Neural progenitor cell (in vitro differentiated cells): Measurements from ENCODE around the gene ERBB3. TPM values are rescaled to one million over a fixed set of nuclear protein-coding genes. Genes with fewer than 3 reads are reported as not detected.
A peak's percentile ranks its signal among the peaks of the same experiment; 100 is the strongest.

Source experiments
- DNase-seq: peaks from one replicate; pipeline ENCODE4 v3.0.0-alpha.2; 2016; ENCODE audit warnings: low spot score
- H2AFZ ChIP-seq: fragments of 200-600 bp; sonication (generic); replicated peaks from 2 replicates; pipeline ENCODE4 v1.6.1; 2016; ENCODE audit warnings: antibody characterized with exemption
- H3F3A ChIP-seq: fragments of 200-600 bp; sonication (generic); 2 replicates; pipeline ENCODE4 v1.6.1; 2016; ENCODE audit warnings: antibody characterized with exemption, low read depth
- H3K27ac ChIP-seq: fragments of 200-600 bp; sonication (generic); 2 replicates; pipeline ENCODE4 v1.5.1; 2016; ENCODE audit warnings: mild to moderate bottlenecking
- H3K27me3 ChIP-seq: fragments of 200-600 bp; sonication (generic); 2 replicates; pipeline ENCODE4 v1.6.1; 2016; ENCODE audit warnings: mild to moderate bottlenecking, moderate library complexity
- H3K36me3 ChIP-seq: fragments of 200-600 bp; sonication (generic); 2 replicates; pipeline ENCODE4 v1.5.1; 2016
- H3K4me1 ChIP-seq: fragments of 200-600 bp; sonication (generic); 2 replicates; pipeline ENCODE4 v1.6.1; 2016; ENCODE audit warnings: mixed run types
- H3K4me2 ChIP-seq: fragments of 200-600 bp; sonication (generic); 2 replicates; pipeline ENCODE4 v1.6.1; 2016
- H3K4me3 ChIP-seq: fragments of 200-600 bp; sonication (generic); 2 replicates; pipeline ENCODE4 v1.5.1; 2016
- H3K79me2 ChIP-seq: fragments of 200-600 bp; sonication (generic); 2 replicates; pipeline ENCODE4 v1.6.1; 2016; ENCODE audit warnings: low read depth
- H3K9ac ChIP-seq: fragments of 200-600 bp; sonication (generic); 2 replicates; pipeline ENCODE4 v1.6.1; 2016
- H3K9me3 ChIP-seq: fragments of 200-600 bp; sonication (generic); 2 replicates; pipeline ENCODE4 v1.5.1; 2016; ENCODE audit warnings: low read depth
- H4K20me1 ChIP-seq: fragments of 200-600 bp; sonication (generic); 2 replicates; pipeline ENCODE4 v1.6.1; 2016; ENCODE audit warnings: low read depth
- H3K27ac Mint-ChIP-seq: 3 replicates; pipeline ENCODE4 v1.8.0; 2021; ENCODE audit warnings: mixed read lengths
- H3K27me3 Mint-ChIP-seq: 2 replicates; pipeline ENCODE4 v1.8.0; 2022; ENCODE audit warnings: low read depth, mild to moderate bottlenecking, inconsistent platforms, moderate library complexity, mixed read lengths; ENCODE audit not compliant: insufficient read depth
- H3K36me3 Mint-ChIP-seq: 3 replicates; pipeline ENCODE4 v1.8.0; 2021; ENCODE audit warnings: mixed read lengths
- H3K4me1 Mint-ChIP-seq: 3 replicates; pipeline ENCODE4 v1.8.0; 2021; ENCODE audit warnings: mixed read lengths
- H3K4me3 Mint-ChIP-seq: 3 replicates; pipeline ENCODE4 v1.8.0; 2021; ENCODE audit warnings: mild to moderate bottlenecking, moderate library complexity, mixed read lengths
- H3K9me3 Mint-ChIP-seq: 3 replicates; pipeline ENCODE4 v1.8.0; 2020; ENCODE audit warnings: mixed read lengths
- CTCF ChIP-seq: fragments of 200-600 bp; sonication (generic); IDR thresholded peaks from 2 replicates; pipeline ENCODE4 v1.5.1; 2017; ENCODE audit warnings: antibody characterized with exemption, mild to moderate bottlenecking
- EZH2 ChIP-seq: fragments of 200-600 bp; sonication (generic); IDR thresholded peaks from 2 replicates; pipeline ENCODE4 v1.6.1; 2017; ENCODE audit warnings: antibody characterized with exemption, mild to moderate bottlenecking, moderate library complexity
- EZH2phosphoT487 ChIP-seq: fragments of 200-600 bp; sonication (generic); IDR thresholded peaks from 2 replicates; pipeline ENCODE4 v1.6.1; 2017; ENCODE audit warnings: antibody characterized with exemption
- total RNA-seq: library from RNA; depleted of rRNA; stranded (reverse); fragments of >200 nt; gene quantifications from 2 replicates; pipeline ENCODE4 v1.2.3, GENCODE V29; 2015; ENCODE audit warnings: low replicate concordance

The ERBB3 gene
- total RNA-seq, 1 donor from 2014 or later, result 8.8 TPM

GRCh38 chr12:56105609-56105902 is 25.6 kb downstream of the ERBB3 start:
- H3K4me1 ChIP-seq, result peaks cover 11% of the 10 kb centered on the region
- TF ChIP-seq CTCF (no peak), EZH2phosphoT487 (no peak), EZH2 (no peak)
- peak overlapping the region; percentile 97 for H3K4me2 ChIP-seq
- H3K36me3 Mint-ChIP-seq, result peaks cover 16% of the 10 kb centered on the region
- H3K9me3 ChIP-seq, result no peaks in the 10 kb centered on the region
- peak overlapping the region; percentile 93 for H3K4me3 Mint-ChIP-seq
- H3K9me3 Mint-ChIP-seq, result no peaks in the 10 kb centered on the region
- H3K36me3 ChIP-seq, result peaks cover 16% of the 10 kb centered on the region
- H2AFZ ChIP-seq, result no peak overlapping the region
- no peak for DNase-seq
- no peak overlapping the region for H3K27ac Mint-ChIP-seq
- H3K79me2 ChIP-seq, result peaks cover 46% of the 10 kb centered on the region
- H3F3A ChIP-seq, result peaks cover 22% of the 10 kb centered on the region
- H3K4me1 Mint-ChIP-seq, result peaks cover 24% of the 10 kb centered on the region
- H4K20me1 ChIP-seq, result peaks cover 30% of the 10 kb centered on the region
- no peaks in the 10 kb centered on the region for H3K27me3 ChIP-seq
- H3K27ac ChIP-seq, result no peak overlapping the region
- H3K4me3 ChIP-seq, result peak overlapping the region; percentile 83
- H3K27me3 Mint-ChIP-seq, result peaks cover 2% of the 10 kb centered on the region
- peak overlapping the region; percentile 89 for H3K9ac ChIP-seq

- DNase-seq, result no peak
- H3K4me3 ChIP-seq, result no peak overlapping the region
- no peak overlapping the region for H3K27ac ChIP-seq
- peaks cover 30% of the 10 kb centered on the region for H4K20me1 ChIP-seq
- H3K36me3 Mint-ChIP-seq, result peaks cover 28% of the 10 kb centered on the region
- no peaks in the 10 kb centered on the region for H3K27me3 ChIP-seq
- peaks cover 11% of the 10 kb centered on the region for H3K4me1 ChIP-seq
- no peak overlapping the region for H2AFZ ChIP-seq
- H3K27ac Mint-ChIP-seq, result no peak overlapping the region
- H3K4me2 ChIP-seq, result no peak overlapping the region
- H3F3A ChIP-seq, result peaks cover 37% of the 10 kb centered on the region
- H3K9me3 ChIP-seq, result no peaks in the 10 kb centered on the region
- no peak for TF ChIP-seq EZH2
- TF ChIP-seq EZH2phosphoT487, result no peak
- no peak for TF ChIP-seq CTCF
- no peak overlapping the region for H3K4me3 Mint-ChIP-seq
- H3K4me1 Mint-ChIP-seq, result peaks cover 24% of the 10 kb centered on the region
- peaks cover 24% of the 10 kb centered on the region for H3K36me3 ChIP-seq
- H3K9ac ChIP-seq, result no peak overlapping the region
- H3K27me3 Mint-ChIP-seq, result peaks cover 2% of the 10 kb centered on the region
- no peaks in the 10 kb centered on the region for H3K9me3 Mint-ChIP-seq
- H3K79me2 ChIP-seq, result peaks cover 46% of the 10 kb centered on the region
Observed at GRCh38 chr12:56107242-56107641, 27.3 kb downstream of the ERBB3 start.

GRCh38 chr12:56110571-56110970 is 30.6 kb downstream of the ERBB3 start:
- Histone ChIP-seq H3K4me1 (peaks cover 7% of the 10 kb centered on the region), H3K27me3 (no peaks in the 10 kb centered on the region), H2AFZ (no peak overlapping the region), H3K36me3 (peaks cover 24% of the 10 kb centered on the region), H3F3A (peaks cover 55% of the 10 kb centered on the region), H3K4me3 (no peak overlapping the region), H4K20me1 (peaks cover 21% of the 10 kb centered on the region), H3K79me2 (peaks cover 26% of the 10 kb centered on the region), H3K27ac (no peak overlapping the region), H3K9ac (no peak overlapping the region), H3K4me2 (no peak overlapping the region), H3K9me3 (no peaks in the 10 kb centered on the region)
- Mint-ChIP-seq H3K27ac (no peak overlapping the region), H3K4me3 (no peak overlapping the region), H3K36me3 (peaks cover 47% of the 10 kb centered on the region), H3K4me1 (peaks cover 11% of the 10 kb centered on the region), H3K27me3 (no peaks in the 10 kb centered on the region), H3K9me3 (no peaks in the 10 kb centered on the region)
- DNase-seq, result no peak
- no peak for TF ChIP-seq CTCF
- TF ChIP-seq EZH2, result no peak
- no peak for TF ChIP-seq EZH2phosphoT487

- DNase-seq, result no peak
- Histone ChIP-seq H3K4me1 (peaks cover 6% of the 10 kb centered on the region), H2AFZ (no peak overlapping the region), H3K9ac (no peak overlapping the region), H3K9me3 (no peaks in the 10 kb centered on the region), H3K27ac (no peak overlapping the region), H4K20me1 (peaks cover 15% of the 10 kb centered on the region), H3K79me2 (peaks cover 21% of the 10 kb centered on the region), H3K36me3 (peaks cover 15% of the 10 kb centered on the region), H3F3A (peaks cover 72% of the 10 kb centered on the region), H3K4me2 (no peak overlapping the region), H3K27me3 (no peaks in the 10 kb centered on the region), H3K4me3 (no peak overlapping the region)
- TF ChIP-seq EZH2 (no peak), EZH2phosphoT487 (no peak), CTCF (no peak)
- H3K27ac Mint-ChIP-seq, result no peak overlapping the region
- H3K4me1 Mint-ChIP-seq, result peaks cover 14% of the 10 kb centered on the region
- no peak overlapping the region for H3K4me3 Mint-ChIP-seq
- peaks cover 4% of the 10 kb centered on the region for H3K27me3 Mint-ChIP-seq
- peaks cover 47% of the 10 kb centered on the region for H3K36me3 Mint-ChIP-seq
- no peaks in the 10 kb centered on the region for H3K9me3 Mint-ChIP-seq
Observed at GRCh38 chr12:56114084-56114483, 34.1 kb downstream of the ERBB3 start.
